Calu3 (cell line): ENCODE measurements around the gene UGT1A9. TPM values are rescaled to one million over a fixed set of nuclear protein-coding genes. Genes with fewer than 3 reads are reported as not detected.

ENCODE experiments used
- BruUV-seq: library from RNA; stranded (reverse); fragments of 400-500 nt; replicated peaks from 2 replicates; lab custom pipeline; 2021; lab: Mats Ljungman, UMichigan
- CTCF ChIA-PET: fragments of 300-600 bp; sonication (Branson Sonifier 250); formaldehyde crosslinking; loops from one replicate; lab custom pipeline; 2022; ENCODE audit warnings: antibody characterized with exemption; lab: Charles Lee
- DNase-seq: peaks from one replicate; pipeline ENCODE4 v3.0.0; 2022
- H3K27ac Mint-ChIP-seq: one replicate; pipeline ENCODE4 v1.8.0; 2022; ENCODE audit warnings: mixed read lengths; ENCODE audit not compliant: unreplicated experiment
- H3K27me3 Mint-ChIP-seq: one replicate; pipeline ENCODE4 v1.8.0; 2022; ENCODE audit warnings: mixed read lengths; ENCODE audit not compliant: unreplicated experiment
- H3K36me3 Mint-ChIP-seq: one replicate; pipeline ENCODE4 v1.8.0; 2022; ENCODE audit warnings: mild to moderate bottlenecking, moderate library complexity, mixed read lengths; ENCODE audit not compliant: insufficient read depth, unreplicated experiment
- H3K4me1 Mint-ChIP-seq: one replicate; pipeline ENCODE4 v1.8.0; 2022; ENCODE audit warnings: mild to moderate bottlenecking, low read depth, mixed read lengths; ENCODE audit not compliant: unreplicated experiment
- H3K4me3 Mint-ChIP-seq: one replicate; pipeline ENCODE4 v1.8.0; 2022; ENCODE audit warnings: mild to moderate bottlenecking, low read depth, moderate library complexity, mixed read lengths; ENCODE audit not compliant: unreplicated experiment
- H3K9me3 Mint-ChIP-seq: one replicate; pipeline ENCODE4 v1.8.0; 2022; ENCODE audit warnings: low read depth, mixed read lengths; ENCODE audit not compliant: unreplicated experiment
- CTCF ChIP-seq: fragments of 200-600 bp; IDR thresholded peaks from one replicate; pipeline ENCODE4 v1.8.0; 2022; ENCODE audit warnings: antibody characterized with exemption; ENCODE audit not compliant: unreplicated experiment
- intact Hi-C: fragments of 100-400 bp; cut with micrococcal nuclease; formaldehyde crosslinking; loops from one replicate; pipeline ENCODE4 v1.10.0; 2022; ENCODE audit not compliant: unreplicated experiment
- total RNA-seq: library from RNA; stranded (reverse); gene quantifications from 2 replicates; pipeline ENCODE4 v1.2.3, GENCODE V29; 2022

UGT1A9 gene
- total RNA-seq, 1 experiment from 2014 or later = 4.3 TPM

GRCh38 chr2:233758141-233758540 lies 86.4 kb downstream of the UGT1A9 start:
- Mint-ChIP-seq H3K27me3 (no peaks in the 10 kb centered on the region), H3K9me3 (no peaks in the 10 kb centered on the region), H3K36me3 (peaks cover 25% of the 10 kb centered on the region), H3K27ac (peak overlapping the region; percentile 81), H3K4me3 (no peak overlapping the region), H3K4me1 (peaks cover 65% of the 10 kb centered on the region)
- BruUV-seq = no TSS peak
- no peak for DNase-seq
- TF ChIP-seq CTCF = no peak
- CTCF ChIA-PET = no interaction called here
- intact Hi-C loops = no loop called here

- H3K4me3 Mint-ChIP-seq = no peak overlapping the region
- intact Hi-C loops = no loop called here
- no TSS peak for BruUV-seq
- peaks cover 73% of the 10 kb centered on the region for H3K4me1 Mint-ChIP-seq
- no peaks in the 10 kb centered on the region for H3K27me3 Mint-ChIP-seq
- no peak for DNase-seq
- CTCF ChIA-PET = no interaction called here
- peaks cover 25% of the 10 kb centered on the region for H3K36me3 Mint-ChIP-seq
- peak overlapping the region; percentile 81 for H3K27ac Mint-ChIP-seq
- no peaks in the 10 kb centered on the region for H3K9me3 Mint-ChIP-seq
- no peak for TF ChIP-seq CTCF
Measured at GRCh38 chr2:233758849-233759248, 87.2 kb downstream of the UGT1A9 start.

GRCh38 chr2:233760043-233760442 lies 88.3 kb downstream of the UGT1A9 start, which contains the start of gene UGT1A1:
UGT1A1 (plus strand) TSS chr2:233760270; CDS start chr2:233760288, 18 bp downstream.
- no peak for TF ChIP-seq CTCF
- BruUV-seq = no TSS peak
- Mint-ChIP-seq H3K9me3 (no peaks in the 10 kb centered on the region), H3K4me1 (peaks cover 84% of the 10 kb centered on the region), H3K4me3 (peak within 1 kb of the TSS; percentile 59), H3K36me3 (peaks cover 30% of the 10 kb centered on the region), H3K27ac (peak within 1 kb of the TSS; percentile 81), H3K27me3 (no peaks in the 10 kb centered on the region)
- intact Hi-C loops = loop anchor here (5.0 to 10.0 kb wide), 2 partner anchors 68 to 125 kb away; partner anchors contain the start of genes UGT1A10 and UGT1A6
- CTCF ChIA-PET = interaction anchor here (0.9 to 1.4 kb wide), 3 partner anchors 53 to 64 kb away, joined by 3 to 4 read pairs (median 4); no protein-coding TSS in a partner anchor
- peak; percentile 62 for DNase-seq

GRCh38 chr2:233761040-233761769 lies 89.5 kb downstream of the UGT1A9 start:
- peaks cover 30% of the 10 kb centered on the region for H3K36me3 Mint-ChIP-seq
- H3K27ac Mint-ChIP-seq = peak overlapping the region; percentile 81
- no peak for TF ChIP-seq CTCF
- no peaks in the 10 kb centered on the region for H3K9me3 Mint-ChIP-seq
- no TSS peak for BruUV-seq
- CTCF ChIA-PET = interaction anchor here (1.4 kb wide), 1 partner anchor 63 kb away, joined by 3 read pairs; no protein-coding TSS in a partner anchor
- intact Hi-C loops = loop anchor here (5.0 to 10.0 kb wide), 2 partner anchors 69 to 126 kb away; partner anchors contain the start of genes UGT1A10 and UGT1A6
- no peaks in the 10 kb centered on the region for H3K27me3 Mint-ChIP-seq
- H3K4me1 Mint-ChIP-seq = peaks cover 87% of the 10 kb centered on the region
- no peak for DNase-seq
- H3K4me3 Mint-ChIP-seq = peak overlapping the region; percentile 59
